Stimulated activated CD4-positive, alpha-beta T cell treated with anti-CD3 and anti-CD28 coated beads, Interleukin-4, amount 100 ng/mL, for 24 hours (primary cell): Measurements from ENCODE around the gene AP5B1.
A peak's percentile ranks its signal among the peaks of the same experiment; 100 is the strongest.
"Not testable (repeated sequence)": the region's sequence is repeated elsewhere in the genome, so short reads cannot be mapped to it uniquely, and the experiment has no call there.

Experiments
- DNase-seq: peaks from one replicate; pipeline ENCODE4 v3.0.0-alpha.2; 2020

The AP5B1 gene

DNA sequence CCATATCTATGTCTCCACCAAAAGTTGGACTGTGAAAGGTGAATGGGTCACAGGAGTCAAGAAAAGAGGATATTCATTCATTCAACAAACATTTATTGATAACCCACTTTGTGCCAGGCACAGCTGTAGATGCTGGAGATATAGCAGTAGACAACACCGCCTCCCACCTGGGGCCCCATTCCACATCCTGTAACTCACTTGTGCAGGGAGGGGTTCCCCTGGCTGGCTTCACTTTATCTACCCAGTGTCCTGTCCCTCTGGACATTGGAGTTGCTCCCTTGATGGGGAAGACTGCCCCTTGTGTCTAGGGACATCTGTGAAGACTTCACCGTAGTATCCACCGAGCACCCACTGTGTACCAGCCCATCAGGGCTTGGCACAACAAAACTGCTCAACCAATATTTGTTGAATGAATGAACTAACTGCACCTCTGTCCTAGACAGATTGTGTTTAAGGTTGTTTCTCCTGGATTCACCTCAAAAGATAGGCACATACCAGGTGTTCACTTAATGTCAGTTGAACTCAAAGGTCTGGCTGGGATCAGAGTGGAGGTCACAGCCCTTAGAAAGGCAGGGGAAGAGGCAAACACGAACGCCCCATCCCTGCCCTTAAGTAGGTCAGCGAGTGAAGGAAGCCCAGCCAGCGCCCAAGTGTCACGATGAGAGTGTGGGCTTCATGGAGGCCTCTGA is 4.7 kb upstream of the AP5B1 start:
- DNase-seq, result no peak

DNA sequence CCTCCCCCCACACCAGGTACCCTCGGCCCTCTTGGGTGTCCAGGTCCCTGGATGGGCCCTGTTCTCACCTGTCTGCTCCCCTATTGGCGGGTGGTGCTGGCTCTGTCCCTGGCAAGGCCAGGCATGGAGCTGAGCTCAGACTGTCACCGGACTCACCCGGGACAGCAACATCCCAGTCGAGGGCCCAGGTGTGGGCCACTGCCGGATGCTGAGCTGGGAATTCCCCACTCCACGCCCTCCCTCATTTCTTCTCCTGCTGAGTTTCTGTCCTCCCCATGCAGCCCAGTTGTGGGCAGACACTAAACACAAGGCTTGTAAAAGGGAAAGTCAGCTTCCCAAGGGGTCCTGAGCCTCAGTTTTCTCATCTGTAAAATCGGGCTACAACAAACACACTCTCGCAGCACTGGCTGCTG is 2.0 kb upstream of the AP5B1 start:
- no peak for DNase-seq

DNA sequence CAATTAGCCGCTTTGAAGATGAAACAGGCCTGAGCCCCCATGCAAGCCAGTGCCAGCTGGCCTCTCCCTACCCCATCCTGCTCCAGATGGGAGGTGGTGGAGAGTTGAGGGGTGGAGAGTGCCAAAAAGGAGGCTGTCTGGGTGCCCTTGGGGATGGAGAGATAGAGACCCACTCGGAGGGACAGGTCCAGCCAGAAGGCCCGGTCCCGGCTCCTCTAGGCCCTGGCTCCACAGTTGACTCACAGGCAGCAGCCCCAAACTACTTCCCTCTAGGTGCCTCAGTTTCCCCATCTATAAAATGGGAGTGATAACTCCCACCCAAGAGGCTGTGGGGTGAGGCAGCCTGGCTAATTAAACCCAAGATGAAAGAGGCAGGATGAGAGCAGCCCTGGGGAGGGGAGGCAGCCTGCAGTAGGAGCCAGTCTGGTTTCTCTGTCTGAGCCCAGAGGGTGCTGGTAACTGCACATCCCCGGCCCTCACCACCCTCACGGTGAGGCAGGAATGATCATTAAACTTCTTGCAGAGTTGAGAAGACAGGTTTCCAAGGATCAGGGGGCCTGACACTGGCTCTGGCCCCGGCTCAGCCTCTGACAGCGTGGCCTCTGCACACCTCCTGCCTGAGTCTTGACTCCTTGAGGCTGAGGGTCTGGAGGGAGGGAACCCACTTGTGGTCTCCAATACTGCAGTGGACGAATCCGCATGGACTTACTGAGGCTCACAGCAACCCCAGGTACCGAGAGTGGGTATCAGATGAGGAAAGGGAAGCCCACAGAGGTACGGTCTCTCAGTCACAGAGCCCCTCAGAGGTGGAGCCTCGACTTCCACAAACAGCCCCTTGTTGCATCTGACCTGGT is 1.4 kb upstream of the AP5B1 start:
- DNase-seq, result no peak

- no peak for DNase-seq
Observed at GRCh38 chr11:65781152-65781961, 581 bp upstream of the AP5B1 start.

DNA sequence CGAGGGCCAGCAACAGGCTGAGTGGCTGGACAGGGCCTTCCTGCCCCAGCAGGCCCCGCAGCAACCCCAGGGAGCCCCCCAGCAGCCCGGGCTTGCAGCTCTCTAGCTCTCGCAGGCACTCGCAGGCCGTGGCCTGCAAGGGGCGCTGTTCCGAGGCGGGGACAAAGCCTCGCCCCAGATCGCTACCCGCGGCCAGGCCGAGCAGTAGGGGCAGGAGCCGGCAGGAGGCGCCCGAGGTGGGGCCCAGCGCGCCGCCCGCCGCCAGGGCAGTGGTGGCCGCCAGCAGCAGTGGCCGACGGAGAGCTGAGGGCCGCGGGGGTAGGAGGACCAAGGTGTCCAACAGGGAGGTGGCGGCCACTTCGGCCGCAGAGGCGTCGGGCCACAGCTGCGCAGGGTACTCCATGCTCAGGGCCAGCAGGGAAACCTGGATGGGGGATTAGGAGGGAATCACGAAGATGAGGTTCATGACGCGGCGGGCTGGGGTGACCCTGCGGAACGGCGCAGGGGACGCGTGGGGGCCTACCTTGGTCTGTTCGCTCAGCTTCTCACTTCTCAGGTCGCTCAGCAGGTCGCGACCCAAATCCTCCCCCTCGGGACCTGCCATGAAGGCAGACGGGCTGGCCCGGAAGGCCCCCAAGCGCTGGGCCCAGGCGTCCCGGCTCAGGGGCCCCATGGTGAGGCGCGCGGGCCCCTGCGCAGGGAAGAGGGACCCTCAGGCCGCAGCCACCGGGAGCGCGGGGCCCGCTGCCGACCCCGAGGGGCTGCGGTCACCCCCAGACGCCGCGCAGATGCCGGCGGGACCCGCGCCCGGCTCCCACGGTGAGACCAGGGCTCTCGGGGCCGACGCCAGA is 632 bp downstream of the AP5B1 start:
- DNase-seq, result peak; percentile 79

GRCh38 chr11:65779669-65779918 is 1.2 kb downstream of the AP5B1 start:
- DNase-seq, result no peak

- DNase-seq, result no peak
Observed at GRCh38 chr11:65778901-65779668, 1.7 kb downstream of the AP5B1 start.

DNA sequence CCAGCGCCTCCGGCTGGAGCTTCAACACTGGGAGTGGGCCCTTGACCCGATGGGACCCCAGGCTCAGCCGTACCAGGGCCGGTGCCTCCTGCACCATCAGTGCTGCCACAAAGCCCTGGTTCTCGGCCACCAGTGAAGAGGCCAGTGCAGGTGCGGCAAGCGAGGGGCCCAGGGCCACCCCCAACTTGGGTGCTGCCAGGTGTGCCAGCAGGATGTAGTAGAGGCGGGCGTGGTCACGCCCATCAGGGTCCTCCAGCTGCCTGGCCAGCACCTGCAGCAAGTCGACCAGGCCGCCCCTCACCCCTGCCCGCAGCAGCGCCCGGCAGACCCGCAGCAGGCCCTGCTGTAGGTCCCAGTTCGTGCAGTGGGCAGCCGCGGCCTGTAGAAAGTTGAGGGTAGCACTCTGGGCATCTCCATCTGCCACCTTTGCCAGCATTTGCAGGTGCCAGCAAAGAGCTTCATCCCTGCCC is 2.3 kb downstream of the AP5B1 start:
- DNase-seq, result no peak

GRCh38 chr11:65777821-65778361 is 2.9 kb downstream of the AP5B1 start:
- DNase-seq, result no peak

- DNase-seq, result no peak
Observed at GRCh38 chr11:65777241-65777640, 3.5 kb downstream of the AP5B1 start.

- DNase-seq, result no peak
Observed at GRCh38 chr11:65776710-65777141, 4.0 kb downstream of the AP5B1 start.

DNA sequence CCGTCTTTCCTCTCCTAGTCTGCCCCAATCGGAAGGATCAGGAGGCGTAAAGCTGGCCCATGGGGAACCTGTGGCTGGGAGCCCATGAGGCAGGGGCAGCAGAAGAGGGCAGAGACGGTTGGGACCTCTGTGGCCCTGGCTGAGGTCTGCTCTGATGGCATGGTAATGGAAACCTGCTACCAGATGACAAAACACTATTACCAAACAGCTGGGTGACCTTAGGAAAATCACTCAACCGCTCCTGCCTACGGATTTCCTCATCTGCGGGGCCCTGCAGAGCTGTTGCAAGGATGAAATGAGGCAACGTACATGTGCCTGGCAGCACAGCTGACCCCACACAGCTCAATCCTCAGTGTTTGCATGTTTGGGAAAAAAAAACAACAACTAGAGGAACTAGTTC is 4.6 kb downstream of the AP5B1 start:
- DNase-seq, result no peak

- DNase-seq, result no peak
Observed at GRCh38 chr11:65774525-65775306, 6.1 kb downstream of the AP5B1 start.

- DNase-seq, result no peak
Observed at GRCh38 chr11:65773784-65774411, 6.9 kb downstream of the AP5B1 start.

DNA sequence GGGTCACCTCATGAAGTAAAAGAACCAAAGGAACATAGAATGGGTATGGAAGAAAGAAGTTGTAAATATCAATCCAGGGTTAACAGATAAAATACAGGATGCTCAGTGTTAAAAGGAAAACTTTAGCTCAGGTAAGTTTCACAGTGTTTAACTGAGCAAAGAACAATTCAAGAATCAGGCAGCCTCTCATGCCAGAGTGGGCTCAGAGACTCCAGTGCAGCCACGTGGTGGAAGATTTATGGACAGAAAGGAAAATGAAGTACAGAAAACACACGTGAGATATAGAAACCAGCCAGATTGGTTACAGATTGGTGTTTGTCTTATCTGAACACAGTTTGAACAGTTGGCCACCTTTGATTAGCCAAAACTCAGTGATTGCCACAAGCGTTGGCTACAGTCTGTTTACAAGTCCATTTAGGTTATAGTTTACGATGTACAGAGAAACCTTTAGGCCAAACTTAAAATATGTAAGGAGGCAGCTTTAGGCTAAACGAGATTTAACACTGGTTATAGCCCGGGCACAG is 9.1 kb downstream of the AP5B1 start:
- no peak for DNase-seq

DNA sequence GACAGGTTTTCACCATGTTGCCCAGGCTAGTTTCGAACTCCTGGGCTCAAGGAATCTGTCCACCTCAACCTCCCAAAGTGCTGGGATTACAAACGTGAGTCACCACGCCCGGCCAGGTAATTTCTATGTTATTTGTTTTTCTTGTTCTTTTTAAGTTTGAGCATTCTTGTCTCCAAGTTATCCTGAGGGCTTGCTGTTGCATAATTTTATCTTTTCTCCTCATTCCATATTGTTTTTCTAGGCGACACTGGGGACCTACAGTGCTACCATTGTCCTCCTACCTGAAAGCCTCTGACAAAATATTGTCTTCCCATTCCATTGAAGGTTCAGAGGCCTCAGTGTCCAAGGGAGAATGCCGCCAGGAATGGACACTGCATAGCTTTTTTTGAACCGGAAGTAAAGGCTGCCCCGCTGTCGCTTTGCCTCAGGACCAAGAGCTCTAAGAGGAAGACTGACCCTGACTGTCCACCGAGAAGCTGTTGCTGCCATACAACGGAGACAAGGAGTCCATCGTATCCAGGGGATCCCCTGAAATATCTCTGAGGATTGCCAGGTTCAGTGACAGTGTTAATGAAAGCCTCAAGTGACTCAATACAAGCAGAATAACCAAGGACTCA is 9.7 kb downstream of the AP5B1 start:
- DNase-seq, result no peak

DNA sequence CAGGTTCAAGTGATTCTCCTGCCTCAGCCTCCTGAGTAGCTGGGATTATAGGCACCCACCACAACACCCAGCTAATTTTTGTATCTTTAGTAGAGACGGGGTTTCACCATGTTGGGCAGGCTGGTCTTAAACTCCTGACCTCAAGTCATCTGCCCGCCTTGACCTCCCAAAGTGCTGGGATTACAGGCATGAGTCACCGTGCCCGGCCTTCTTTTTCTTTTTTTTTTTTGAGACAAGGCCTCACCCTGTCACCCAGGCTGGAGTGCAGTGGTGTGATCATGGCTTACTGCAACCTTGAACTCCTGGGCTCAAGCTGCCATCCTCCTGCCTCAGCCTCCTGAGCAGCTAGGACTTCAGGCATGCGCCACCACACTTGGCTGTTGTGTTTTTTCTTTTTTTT is 13.0 kb downstream of the AP5B1 start:
- not testable (repeated sequence) for DNase-seq

GRCh38 chr11:65767406-65767805 is 13.4 kb downstream of the AP5B1 start:
- DNase-seq, result no peak

DNA sequence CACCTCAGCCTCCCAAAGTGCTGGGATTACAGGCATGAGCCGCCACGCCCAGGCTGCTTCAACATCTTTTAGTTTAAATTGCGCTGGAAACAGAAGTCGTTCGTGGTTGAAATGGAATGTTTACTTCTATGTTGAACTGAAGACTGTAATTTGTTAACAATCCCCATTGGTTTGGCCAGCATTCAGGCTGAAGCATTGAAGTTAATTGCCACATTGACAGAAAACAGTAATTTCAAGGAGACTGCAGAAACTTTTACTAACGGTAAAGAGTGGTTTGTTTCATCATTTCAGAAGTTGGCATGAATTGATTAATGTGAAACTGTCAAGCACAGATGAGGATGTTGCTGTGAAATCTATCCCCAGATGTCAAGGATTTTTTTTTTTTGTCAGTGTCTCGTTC is 14.2 kb downstream of the AP5B1 start:
- no peak for DNase-seq

DNA sequence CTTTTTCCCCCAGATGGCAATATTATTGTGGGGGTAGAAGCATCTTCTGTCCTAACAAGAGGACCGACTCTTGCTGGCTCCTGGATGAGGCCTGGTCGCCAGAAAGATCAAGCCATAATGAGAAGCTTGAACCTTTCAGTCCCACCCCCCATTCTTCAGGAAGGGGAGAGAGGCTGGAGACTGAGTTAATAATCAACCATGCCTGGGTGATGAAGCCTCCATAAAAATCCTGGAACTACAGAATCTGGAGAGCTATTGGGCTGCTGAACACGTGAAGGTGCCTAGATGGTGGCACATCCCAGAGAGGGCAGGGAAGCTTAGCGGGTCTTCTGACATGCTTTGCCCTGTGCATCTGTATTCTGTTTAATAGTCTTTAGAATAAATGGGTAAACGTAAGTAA is 16.3 kb downstream of the AP5B1 start:
- DNase-seq, result no peak
